GM12874 (cell line): ENCODE measurements around the gene LYVE1.

Source experiments
- TF ChIP-seq, protein P1 (sequence below): IDR thresholded peaks from 2 replicates; pipeline ENCODE4 v1.5.1; 2011; ENCODE audit warnings: low read depth, mild to moderate bottlenecking, control low read depth, low read length, moderate library complexity; ENCODE audit not compliant: insufficient read depth

Gene LYVE1

GRCh38 chr11:10522276-10522675 lies 46.2 kb downstream of the LYVE1 start:
- TF ChIP-seq, protein P1, sequence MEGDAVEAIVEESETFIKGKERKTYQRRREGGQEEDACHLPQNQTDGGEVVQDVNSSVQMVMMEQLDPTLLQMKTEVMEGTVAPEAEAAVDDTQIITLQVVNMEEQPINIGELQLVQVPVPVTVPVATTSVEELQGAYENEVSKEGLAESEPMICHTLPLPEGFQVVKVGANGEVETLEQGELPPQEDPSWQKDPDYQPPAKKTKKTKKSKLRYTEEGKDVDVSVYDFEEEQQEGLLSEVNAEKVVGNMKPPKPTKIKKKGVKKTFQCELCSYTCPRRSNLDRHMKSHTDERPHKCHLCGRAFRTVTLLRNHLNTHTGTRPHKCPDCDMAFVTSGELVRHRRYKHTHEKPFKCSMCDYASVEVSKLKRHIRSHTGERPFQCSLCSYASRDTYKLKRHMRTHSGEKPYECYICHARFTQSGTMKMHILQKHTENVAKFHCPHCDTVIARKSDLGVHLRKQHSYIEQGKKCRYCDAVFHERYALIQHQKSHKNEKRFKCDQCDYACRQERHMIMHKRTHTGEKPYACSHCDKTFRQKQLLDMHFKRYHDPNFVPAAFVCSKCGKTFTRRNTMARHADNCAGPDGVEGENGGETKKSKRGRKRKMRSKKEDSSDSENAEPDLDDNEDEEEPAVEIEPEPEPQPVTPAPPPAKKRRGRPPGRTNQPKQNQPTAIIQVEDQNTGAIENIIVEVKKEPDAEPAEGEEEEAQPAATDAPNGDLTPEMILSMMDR: no peak

DNA sequence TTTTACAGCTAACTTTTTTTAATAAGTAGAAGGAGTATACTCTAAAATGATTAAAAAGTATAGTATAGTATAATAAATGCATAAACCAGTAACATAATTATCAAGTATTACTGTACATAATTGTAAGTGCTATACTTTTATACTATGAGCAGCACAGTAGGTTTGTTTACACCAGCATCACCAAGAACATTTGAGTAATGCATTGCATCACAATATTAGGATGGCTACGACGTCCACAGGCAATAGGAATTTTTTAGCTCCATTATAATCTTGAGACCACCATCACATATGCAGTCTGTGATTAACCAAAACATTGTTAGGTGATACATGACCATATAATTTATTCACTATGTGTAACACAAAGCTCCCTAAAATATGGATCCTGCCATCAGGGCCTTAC lies 47.9 kb downstream of the LYVE1 start:
- TF ChIP-seq, protein P1: no peak

DNA sequence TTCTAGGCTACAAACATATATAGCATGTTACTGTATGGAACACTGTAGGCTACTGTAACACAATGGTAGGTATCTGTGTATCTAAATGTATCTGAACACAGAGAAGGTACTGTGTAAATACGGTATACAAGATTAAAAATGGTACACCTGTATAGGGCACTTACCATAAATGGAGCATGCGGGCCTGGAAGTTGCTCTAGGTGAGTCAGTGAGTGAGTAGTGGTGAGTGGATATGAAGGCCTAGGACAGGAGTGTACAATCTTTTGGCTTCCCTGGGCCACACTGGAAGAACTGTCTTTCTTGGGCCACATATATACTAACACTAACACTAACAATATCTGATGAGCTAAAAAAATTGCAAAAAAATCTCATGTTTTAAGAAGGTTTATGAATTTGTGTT lies 48.8 kb downstream of the LYVE1 start:
- TF ChIP-seq, protein P1: no peak

DNA sequence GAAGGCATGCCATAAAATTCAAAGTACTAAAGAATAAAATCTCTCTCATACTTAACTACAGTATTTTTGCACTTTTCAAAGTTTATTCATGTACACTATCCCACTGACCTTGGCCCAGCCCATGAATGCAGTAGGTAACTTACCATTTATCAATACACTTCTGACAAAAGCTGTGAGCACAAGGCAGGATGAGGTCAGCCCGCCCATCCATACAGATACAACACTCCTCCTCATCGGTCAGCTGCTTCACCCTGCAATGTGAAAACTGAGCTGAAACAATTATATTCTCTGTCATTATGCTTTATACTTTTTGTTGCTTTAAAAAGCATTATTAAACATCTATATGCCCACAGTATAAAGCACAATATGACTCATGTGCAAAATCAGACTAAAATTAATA lies 49.6 kb downstream of the LYVE1 start:
- TF ChIP-seq, protein P1: no peak

GRCh38 chr11:10518123-10518522 lies 50.3 kb downstream of the LYVE1 start:
- TF ChIP-seq, protein P1: no peak

GRCh38 chr11:10515418-10515817 lies 53.0 kb downstream of the LYVE1 start:
- TF ChIP-seq, protein P1: no peak

GRCh38 chr11:10514709-10515108 lies 53.8 kb downstream of the LYVE1 start:
- TF ChIP-seq, protein P1: no peak

GRCh38 chr11:10514202-10514601 lies 54.3 kb downstream of the LYVE1 start:
- TF ChIP-seq, protein P1: no peak
